ENCODE measurements around the gene TPBG.
"Not testable (repeated sequence)": the region's sequence is repeated elsewhere in the genome, so short reads cannot be mapped to it uniquely, and the experiment has no call there.

The TPBG gene

GRCh38 chr6:82374516-82374915 is 10.9 kb downstream of the TPBG start:
- DNase-seq, result no peak

DNA sequence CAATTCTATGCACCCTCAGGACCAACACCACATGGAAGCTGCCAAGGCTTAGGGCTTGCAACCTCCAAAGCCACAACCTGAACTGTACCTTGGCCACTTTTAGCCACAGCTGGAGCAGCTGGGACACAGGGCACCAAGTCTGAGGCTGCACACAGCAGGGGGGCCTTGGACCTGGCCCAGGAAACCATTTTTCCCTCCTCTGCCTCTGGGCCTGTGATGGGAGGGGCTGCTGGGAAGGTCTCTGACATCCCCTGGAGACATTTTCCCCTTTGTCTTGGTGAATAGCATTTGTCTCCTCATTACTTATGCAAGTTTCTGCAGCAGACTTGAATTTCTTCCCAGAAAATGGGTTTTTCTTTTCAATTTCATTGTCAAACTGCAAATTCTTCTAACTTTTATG is 13.0 kb downstream of the TPBG start:
- DNase-seq, result no peak

DNA sequence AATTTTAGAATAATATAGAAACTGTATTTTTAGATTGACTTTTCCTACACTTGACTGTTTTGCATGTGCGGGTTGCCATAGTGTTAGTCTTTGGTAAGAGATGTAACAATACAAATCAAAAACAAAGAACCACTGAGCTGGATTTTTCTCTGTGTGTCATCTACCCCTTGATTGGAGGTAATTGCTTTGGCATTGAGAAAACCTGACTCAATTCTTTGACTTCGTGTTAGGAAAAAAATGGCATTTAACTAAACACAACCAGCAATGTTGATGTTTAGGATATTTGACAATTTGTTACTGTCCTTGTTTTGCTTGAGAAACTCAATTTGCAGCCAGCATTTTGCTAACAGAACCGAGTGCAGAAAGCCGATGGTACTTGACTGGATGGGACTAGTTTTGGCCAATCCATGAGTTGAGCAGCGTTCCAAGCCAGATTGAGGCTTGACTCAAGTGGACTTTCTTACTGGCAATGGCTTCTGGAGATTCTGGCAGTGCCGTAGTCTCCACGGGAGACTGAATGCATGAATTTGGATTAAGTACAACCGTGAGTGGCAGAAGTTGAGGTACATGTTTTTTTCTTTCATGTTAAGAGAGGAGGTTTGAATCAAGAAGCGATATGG is 17.1 kb downstream of the TPBG start:
- no peak for DNase-seq

GRCh38 chr6:82381278-82381677 is 17.7 kb downstream of the TPBG start:
- DNase-seq, result no peak

DNA sequence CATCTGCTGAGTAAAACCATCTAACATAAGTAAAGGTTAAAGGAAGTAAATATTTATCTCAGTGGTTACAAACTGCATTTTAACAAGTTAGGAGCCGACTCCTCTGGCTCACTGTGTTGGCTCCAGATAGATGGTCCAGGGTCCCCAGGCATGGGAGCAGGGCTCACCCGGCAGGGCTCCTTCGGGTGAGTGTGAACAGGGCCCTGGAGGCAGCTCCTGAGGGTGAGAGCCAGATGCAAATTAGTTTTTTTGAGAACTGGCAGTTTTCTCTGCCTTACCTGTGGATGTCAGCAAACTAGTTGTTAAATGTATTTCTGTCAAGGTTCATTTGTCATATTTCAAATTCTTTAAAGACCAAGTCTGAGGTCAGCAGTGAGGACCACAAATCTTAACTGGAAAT is 21.5 kb downstream of the TPBG start:
- no peak for DNase-seq

- DNase-seq, result no peak
Measured at GRCh38 chr6:82385546-82385945, 21.9 kb downstream of the TPBG start.

DNA sequence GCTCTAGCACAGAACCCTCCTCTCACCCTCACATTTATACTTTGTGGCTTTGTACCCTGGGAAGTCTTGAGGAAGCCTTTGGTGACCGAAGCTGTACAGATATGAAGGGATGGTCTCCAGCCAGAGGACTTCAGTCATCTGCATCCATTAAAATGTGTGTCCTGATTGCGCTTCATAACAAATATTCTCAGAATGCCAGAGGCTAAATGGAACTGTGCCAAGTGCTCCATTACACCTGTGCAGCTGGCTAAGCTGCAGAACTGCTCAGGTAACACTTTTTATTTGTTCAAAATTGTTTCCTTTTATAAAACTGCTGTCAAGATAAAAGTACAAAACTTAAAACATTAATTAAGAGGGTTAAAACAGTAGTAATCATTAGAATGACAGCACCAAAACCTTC is 22.3 kb downstream of the TPBG start:
- DNase-seq, result no peak

DNA sequence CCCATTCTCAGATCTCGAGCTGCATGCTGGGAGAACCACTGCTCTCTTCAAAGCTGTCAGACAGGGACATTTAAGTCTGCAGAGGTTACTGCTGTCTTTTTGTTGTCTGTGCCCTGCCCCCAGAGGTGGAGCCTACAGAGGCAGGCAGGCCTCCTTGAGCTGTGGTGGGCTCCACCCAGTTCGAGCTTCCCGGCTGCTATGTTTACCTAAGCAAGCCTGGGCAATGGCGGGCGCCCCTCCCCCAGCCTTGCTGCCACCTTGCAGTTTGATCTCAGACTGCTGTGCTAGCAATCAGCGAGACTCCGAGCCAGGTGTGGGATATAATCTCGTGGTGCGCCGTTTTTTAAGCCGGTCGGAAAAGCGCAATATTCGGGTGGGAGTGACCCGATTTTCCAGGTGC is 31.2 kb downstream of the TPBG start:
- not testable (repeated sequence) for DNase-seq

DNA sequence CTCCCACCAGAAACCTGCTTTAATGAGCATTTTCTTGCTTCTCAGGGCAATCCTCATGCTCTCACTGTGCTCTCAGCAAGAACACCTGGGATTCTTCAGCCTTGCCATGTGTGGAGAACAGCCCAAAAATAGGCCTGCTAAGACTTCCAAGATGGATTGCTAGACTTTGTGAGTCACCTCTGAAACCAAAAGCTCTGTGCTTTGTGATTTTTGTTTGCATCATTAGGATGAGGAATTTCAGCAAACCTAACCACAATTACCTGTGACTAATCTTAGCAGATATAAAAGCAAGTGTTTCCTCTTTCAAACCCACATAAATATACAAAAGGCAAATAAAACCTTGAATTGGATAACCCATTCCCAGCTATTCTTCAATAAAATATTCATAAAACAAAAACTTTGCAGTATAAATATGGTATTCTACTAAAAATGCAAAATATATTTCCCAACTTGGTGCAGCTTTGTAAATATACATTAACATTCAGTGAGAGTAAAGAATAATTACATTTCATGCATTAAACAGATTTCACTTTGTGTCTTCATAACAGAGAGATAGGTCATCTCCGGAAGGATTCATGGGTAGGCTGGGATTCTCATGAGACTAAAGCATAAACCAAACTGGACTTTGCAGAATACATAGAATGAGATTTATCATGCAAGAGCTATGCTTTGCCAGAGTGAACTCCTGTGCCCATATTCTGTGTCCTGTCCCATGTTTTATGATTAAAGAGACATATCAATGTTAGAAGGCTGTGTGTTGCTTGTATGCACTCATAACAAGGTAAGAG is 33.5 kb downstream of the TPBG start:
- DNase-seq, result peak; percentile 63

DNA sequence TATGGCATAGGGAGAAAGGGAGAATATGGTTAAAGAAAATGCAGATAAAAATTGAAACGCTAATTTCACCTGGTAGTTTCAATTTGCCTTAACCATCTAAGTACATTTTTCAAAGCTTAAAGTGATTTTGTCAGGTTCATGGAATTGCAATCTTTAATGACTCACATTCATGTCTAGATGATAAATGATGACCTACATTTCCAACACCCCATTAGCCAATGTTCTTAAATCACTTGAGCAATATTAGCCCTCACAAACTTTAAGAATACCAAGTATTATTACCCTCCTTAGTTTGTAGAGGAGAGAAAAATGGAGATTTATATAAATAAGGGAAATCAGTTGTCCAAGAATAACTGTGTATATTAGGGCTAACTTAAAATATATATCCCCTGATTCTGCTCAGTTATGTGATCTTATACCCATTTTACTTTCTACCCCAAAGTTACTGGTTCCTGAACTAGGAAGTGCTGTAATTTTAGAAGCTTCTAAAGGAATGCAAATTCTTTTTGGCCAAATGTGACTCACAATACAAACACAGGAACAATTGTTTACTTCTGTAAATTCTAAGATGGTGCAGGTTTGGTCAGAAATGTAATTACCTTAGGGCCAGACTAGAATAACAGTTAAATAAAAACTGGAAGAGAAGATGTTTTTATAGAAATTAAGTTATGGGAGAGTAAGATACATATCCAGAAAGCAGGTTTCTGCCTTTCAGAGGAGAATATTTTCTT is 34.5 kb downstream of the TPBG start:
- peak; percentile 34 for DNase-seq

DNA sequence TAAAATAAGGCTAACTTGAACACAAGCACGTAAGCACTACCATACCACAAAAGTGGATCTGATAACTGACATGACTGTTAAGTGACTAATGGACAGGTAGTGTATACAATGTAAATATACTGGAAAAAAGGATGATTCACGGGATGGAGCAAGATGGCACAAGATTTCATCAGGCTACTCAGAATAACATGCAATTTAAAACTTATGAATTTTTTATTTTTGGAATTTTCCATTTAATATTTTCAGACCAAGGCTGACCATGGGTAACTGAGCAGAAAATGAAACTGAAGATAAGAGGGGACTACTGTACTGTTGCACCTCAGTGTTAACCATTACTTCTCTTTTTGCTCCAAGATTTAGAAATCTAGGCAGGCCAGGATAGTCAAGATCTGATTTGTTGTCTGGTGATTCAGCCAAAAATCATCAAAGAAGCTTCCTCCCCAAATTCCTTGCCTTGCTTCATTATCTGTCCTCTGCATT is 45.4 kb downstream of the TPBG start:
- peak; percentile 60 for DNase-seq

DNA sequence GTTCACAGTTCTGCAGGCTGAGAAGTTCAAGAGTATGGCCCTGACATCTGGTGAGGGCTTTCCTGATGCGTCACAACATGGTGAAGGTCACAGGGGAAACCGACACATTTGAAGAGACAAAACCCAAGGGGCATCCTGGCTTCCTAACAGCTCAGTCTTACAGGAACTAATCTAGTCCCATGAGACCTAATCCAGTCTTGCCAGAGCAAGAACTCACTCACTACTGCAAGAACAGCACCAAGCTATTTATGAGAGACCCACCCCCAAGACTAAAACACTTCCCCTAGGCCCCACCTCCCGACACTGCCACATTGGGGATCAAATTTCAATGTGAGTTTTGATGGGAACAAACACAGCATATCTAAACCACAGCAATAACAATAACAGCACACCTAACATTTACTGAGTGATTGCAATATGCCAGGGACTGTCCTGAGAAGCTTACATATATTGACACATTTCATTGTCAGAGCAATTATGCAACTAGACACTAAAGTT is 46.6 kb downstream of the TPBG start:
- DNase-seq, result peak; percentile 61

GRCh38 chr6:82413868-82414267 is 50.3 kb downstream of the TPBG start:
- DNase-seq, result no peak

GRCh38 chr6:82415820-82416219 is 52.2 kb downstream of the TPBG start:
- DNase-seq, result peak; percentile 55

DNA sequence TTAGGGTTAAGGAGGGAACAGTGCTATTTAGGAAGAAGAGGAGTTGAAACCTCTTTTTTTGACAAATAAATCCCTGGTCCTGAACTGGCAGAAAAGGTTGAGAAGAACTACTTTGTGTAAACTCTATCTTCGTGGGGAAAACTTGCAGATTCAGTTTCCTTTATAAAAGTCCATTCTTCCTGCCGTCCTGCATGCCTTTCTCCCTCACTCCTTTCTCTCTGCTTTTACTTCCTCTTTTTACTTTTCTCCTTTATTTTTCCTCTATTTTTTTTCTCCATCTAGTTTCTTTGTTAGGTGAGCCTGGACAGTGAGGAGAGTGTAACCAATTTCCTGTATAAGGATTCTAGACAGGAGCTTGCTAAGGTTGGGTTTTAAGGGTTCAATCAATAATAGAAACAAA is 52.7 kb downstream of the TPBG start:
- no peak for DNase-seq
